IMR-90 (cell line): ENCODE results near the gene SORL1. TPM values are rescaled to one million over a fixed set of nuclear protein-coding genes. Genes with fewer than 3 reads are reported as not detected.

Experiments
- ATAC-seq: fragments of 200-7000 bp; cut with Tn5 transposase; 2 replicates; pipeline ENCODE4 v1.9.1; 2020; ENCODE audit warnings: low read depth, mild to moderate bottlenecking, moderate library complexity
- BruUV-seq: library from RNA; stranded (reverse); fragments of 400-500 nt; replicated peaks from 2 replicates; lab custom pipeline; 2021; lab: Mats Ljungman, UMichigan
- CTCF ChIA-PET: fragments of 300-600 bp; formaldehyde crosslinking; extraction: SDS; loops from one replicate; lab custom pipeline; 2021; ENCODE audit warnings: antibody characterized with exemption; lab: Yijun Ruan, JAX
- POLR2A ChIA-PET: fragments of 300-600 bp; sonication (Branson Sonifier 250); formaldehyde crosslinking; loops from one replicate; lab custom pipeline; 2022; ENCODE audit warnings: antibody characterized with exemption; ENCODE audit not compliant: unreplicated experiment; lab: Charles Lee
- DNase-seq: peaks from one replicate; pipeline ENCODE4 v3.0.0; 2013
- H2AFZ ChIP-seq: replicated peaks from 2 replicates; pipeline ENCODE3; 2013; ENCODE audit warnings: low read length, mild to moderate bottlenecking; ENCODE audit not compliant: poor library complexity
- H2AK5ac ChIP-seq: 2 replicates; pipeline ENCODE4 v1.6.1; 2013; ENCODE audit warnings: low read depth, low read length, inconsistent platforms
- H2AK9ac ChIP-seq: replicated peaks from 2 replicates; pipeline ENCODE3; 2013; ENCODE audit warnings: mild to moderate bottlenecking, low read depth, low read length, moderate library complexity; ENCODE audit not compliant: poor library complexity
- H2BK120ac ChIP-seq: 2 replicates; pipeline ENCODE4 v1.6.1; 2013; ENCODE audit warnings: low read depth, low read length, inconsistent platforms
- H2BK15ac ChIP-seq: 3 replicates; pipeline ENCODE4 v1.6.1; 2013; ENCODE audit warnings: low read depth, low read length, inconsistent platforms
- H2BK20ac ChIP-seq: 2 replicates; pipeline ENCODE4 v1.6.1; 2013; ENCODE audit warnings: low read depth, mild to moderate bottlenecking, inconsistent platforms, low read length, moderate library complexity
- H2BK5ac ChIP-seq: 2 replicates; pipeline ENCODE4 v1.6.1; 2013; ENCODE audit warnings: mild to moderate bottlenecking, low read depth, low read length, inconsistent platforms; ENCODE audit not compliant: poor library complexity, severe bottlenecking
- H3K14ac ChIP-seq: replicated peaks from 2 replicates; pipeline ENCODE4 v1.6.1; 2013; ENCODE audit warnings: low read depth, low read length, inconsistent platforms
- H3K18ac ChIP-seq: 2 replicates; pipeline ENCODE4 v1.6.1; 2013; ENCODE audit warnings: low read depth, low read length, control low read depth
- H3K23ac ChIP-seq: 2 replicates; pipeline ENCODE4 v1.6.1; 2013; ENCODE audit warnings: low read depth, low read length, inconsistent platforms
- H3K27ac ChIP-seq: 2 replicates; pipeline ENCODE4 v1.5.1; 2013; ENCODE audit warnings: mild to moderate bottlenecking, control low read depth, low read length; ENCODE audit not compliant: insufficient read depth
- H3K27me3 ChIP-seq: 2 replicates; pipeline ENCODE4 v1.6.1; 2013; ENCODE audit warnings: low read length; ENCODE audit not compliant: control insufficient read depth, insufficient read depth
- H3K36me3 ChIP-seq: 2 replicates; pipeline ENCODE4 v1.6.1; 2013; ENCODE audit warnings: low read length, mixed read lengths; ENCODE audit not compliant: control insufficient read depth, insufficient read depth
- H3K4ac ChIP-seq: 2 replicates; pipeline ENCODE4 v1.6.1; 2013; ENCODE audit warnings: low read depth, low read length, inconsistent platforms
- H3K4me1 ChIP-seq: 2 replicates; pipeline ENCODE4 v1.6.1; 2013; ENCODE audit warnings: low read length, mixed read lengths; ENCODE audit not compliant: control insufficient read depth, insufficient read depth
- H3K4me2 ChIP-seq: 2 replicates; pipeline ENCODE4 v1.6.1; 2013; ENCODE audit warnings: low read depth, mild to moderate bottlenecking, control low read depth, low read length, moderate library complexity
- H3K4me3 ChIP-seq: 2 replicates; pipeline ENCODE4 v1.5.1; 2013; ENCODE audit warnings: low read depth, mild to moderate bottlenecking, control low read depth, low read length, moderate library complexity; ENCODE audit not compliant: insufficient read depth
- H3K56ac ChIP-seq: 2 replicates; pipeline ENCODE4 v1.6.1; 2013; ENCODE audit warnings: low read length, inconsistent platforms; ENCODE audit not compliant: insufficient read depth; ENCODE audit errors: extremely low read depth
- H3K79me1 ChIP-seq, 2 experiments: 2 replicates each; pipeline ENCODE4 v1.6.1; 2013; ENCODE audit warnings: low read length in 2 of 2, inconsistent platforms in 1 of 2, low read depth in 1 of 2
- H3K9ac ChIP-seq: 2 replicates; pipeline ENCODE4 v1.6.1; 2013; ENCODE audit warnings: low read depth, low read length, control low read depth
- H3K9me1 ChIP-seq: 2 replicates; pipeline ENCODE4 v1.6.1; 2013; ENCODE audit warnings: low read length, inconsistent platforms; ENCODE audit not compliant: insufficient read depth
- H3K9me3 ChIP-seq: 2 replicates; pipeline ENCODE4 v1.6.1; 2013; ENCODE audit warnings: low read length; ENCODE audit not compliant: control insufficient read depth, insufficient read depth
- H4K20me1 ChIP-seq: 2 replicates; pipeline ENCODE4 v1.6.1; 2013; ENCODE audit warnings: low read length, inconsistent platforms; ENCODE audit not compliant: insufficient read depth
- H4K5ac ChIP-seq: 2 replicates; pipeline ENCODE4 v1.6.1; 2013; ENCODE audit warnings: mild to moderate bottlenecking, low read depth, low read length, control low read depth
- H4K8ac ChIP-seq, 2 experiments: 2 replicates each; pipeline ENCODE4 v1.6.1; 2013; ENCODE audit warnings: low read depth in 2 of 2, low read length in 2 of 2, control low read depth in 1 of 2, inconsistent platforms in 1 of 2
- H4K91ac ChIP-seq: 2 replicates; pipeline ENCODE4 v1.6.1; 2013; ENCODE audit warnings: low read depth, low read length, inconsistent platforms; ENCODE audit not compliant: insufficient read depth
- BHLHE40 ChIP-seq: fragments of 150-350 bp; IDR thresholded peaks from 2 replicates; pipeline ENCODE4 v1.6.1; 2016; ENCODE audit warnings: mild to moderate bottlenecking, low read depth, low read length
- CEBPB ChIP-seq: IDR thresholded peaks from 2 replicates; pipeline ENCODE4 v1.6.1; 2012; ENCODE audit warnings: low read depth, low read length, improper control_type of control experiment
- CHD1 ChIP-seq: IDR thresholded peaks from 2 replicates; pipeline ENCODE4 v1.6.1; 2012; ENCODE audit warnings: low read depth, low read length, improper control_type of control experiment
- CTCF ChIP-seq: conservative IDR thresholded peaks from 2 replicates; pipeline ENCODE4 v1.5.1; 2012; ENCODE audit warnings: mild to moderate bottlenecking, low read depth, low read length, improper control_type of control experiment
- FOS ChIP-seq: fragments of 150-350 bp; IDR thresholded peaks from 2 replicates; pipeline ENCODE4 v1.6.1; 2016; ENCODE audit warnings: low read depth, low read length
- MAFK ChIP-seq: IDR thresholded peaks from 2 replicates; pipeline ENCODE4 v1.6.1; 2012; ENCODE audit warnings: low read depth, low read length, improper control_type of control experiment
- MAZ ChIP-seq: IDR thresholded peaks from 2 replicates; pipeline ENCODE4 v1.6.1; 2012; ENCODE audit warnings: low read depth, mild to moderate bottlenecking, low read length, improper control_type of control experiment, moderate library complexity, borderline replicate concordance
- NFE2L2 ChIP-seq: fragments of 150-350 bp; IDR thresholded peaks from 2 replicates; pipeline ENCODE4 v1.6.1; 2016; ENCODE audit warnings: low read depth, mild to moderate bottlenecking, low read length
- POLR2A ChIP-seq: IDR thresholded peaks from 2 replicates; pipeline ENCODE4 v1.6.1; 2012; ENCODE audit warnings: mild to moderate bottlenecking, low read depth, low read length
- RAD21 ChIP-seq: IDR thresholded peaks from 2 replicates; pipeline ENCODE4 v1.6.1; 2012; ENCODE audit warnings: low read length, improper control_type of control experiment
- RCOR1 ChIP-seq: IDR thresholded peaks from 2 replicates; pipeline ENCODE4 v1.6.1; 2012; ENCODE audit warnings: mild to moderate bottlenecking, low read length, improper control_type of control experiment; ENCODE audit not compliant: insufficient replicate concordance
- RFX5 ChIP-seq: IDR thresholded peaks from 2 replicates; pipeline ENCODE4 v1.8.0; 2012; ENCODE audit warnings: low read depth, mild to moderate bottlenecking, low read length, moderate library complexity
- SMC3 ChIP-seq: fragments of 150-350 bp; IDR thresholded peaks from 2 replicates; pipeline ENCODE4 v1.6.1; 2016; ENCODE audit warnings: low read depth, mild to moderate bottlenecking, antibody characterized with exemption, low read length, moderate library complexity
- WGBS, 2 experiments: methylation state at CpG; one replicate each; pipeline versions ENCODE4 v1.1.5 to v1.1.7; 2013; ENCODE audit warnings: missing lambda C conversion rate in 2 of 2; ENCODE audit not compliant: insufficient read length in 1 of 2; ENCODE audit errors: extremely low coverage in 2 of 2; 5-methylcytosine and 5-hydroxymethylcytosine counted together
- dilution Hi-C: fragments of 300-500 bp; cut with HindIII; formaldehyde crosslinking; loops from one replicate; pipeline ENCODE4 v1.14.3; 2018; ENCODE audit warnings: low sequenced_read_pairs; ENCODE audit not compliant: unreplicated experiment
- in situ Hi-C: fragments of 300-500 bp; cut with MboI; formaldehyde crosslinking; loops from 3 replicates; pipeline ENCODE4 v1.14.3; 2019; ENCODE audit warnings: low sequenced_read_pairs, inconsistent platforms, mixed read lengths
- intact Hi-C: fragments of 100-400 bp; cut with micrococcal nuclease; formaldehyde crosslinking; loops from 2 replicates; pipeline ENCODE4 v1.10.0; 2022
- polyA plus RNA-seq, 3 experiments: library from polyadenylated mRNA; depleted of rRNA; stranded (reverse); fragments of >200 nt; gene quantifications; 2 replicates each; pipeline ENCODE4 v1.2.3, GENCODE V29; 2012; ENCODE audit warnings: low replicate concordance in 1 of 3
- total RNA-seq: library from RNA; depleted of rRNA; stranded (reverse); fragments of >200 nt; gene quantifications from 2 replicates; pipeline ENCODE4 v1.2.3, GENCODE V29; 2012
- TF ChIP-seq, protein P1 (sequence below): fragments of 150-350 bp; IDR thresholded peaks from 2 replicates; pipeline ENCODE4 v1.6.1; 2017; ENCODE audit warnings: mild to moderate bottlenecking, antibody characterized with exemption, low read length, low read depth
- TF ChIP-seq, protein P2 (sequence below): fragments of 150-350 bp; IDR thresholded peaks from 2 replicates; pipeline ENCODE4 v1.6.1; 2016; ENCODE audit warnings: low read depth, mild to moderate bottlenecking, low read length, moderate library complexity, borderline replicate concordance

Gene SORL1
- total and polyA plus RNA-seq, 2 of the 4 experiments (the other 2 are of a cell fraction) = 1.0 to 2.0 TPM

- H2BK15ac ChIP-seq = no peak overlapping the region
- H2AFZ ChIP-seq = no peak overlapping the region
- H2BK120ac ChIP-seq = no peak overlapping the region
- dilution Hi-C loops = no loop called here
- no TSS peak for BruUV-seq
- no peak overlapping the region for H4K5ac ChIP-seq
- no peak overlapping the region for H2AK5ac ChIP-seq
- H3K27me3 ChIP-seq = peaks cover 3% of the 10 kb centered on the region; the same call in 1 of the 2 replicates
- intact Hi-C loops = no loop called here
- H3K4me2 ChIP-seq = no peak overlapping the region
- no peak overlapping the region for H3K18ac ChIP-seq
- ATAC-seq (no peak), DNase-seq (no peak)
- no peak overlapping the region for H3K23ac ChIP-seq
- H3K9me3 ChIP-seq = no peaks in the 10 kb centered on the region
- H3K4me3 ChIP-seq = no peak overlapping the region
- in situ Hi-C loops = no loop called here
- ChIA-PET POLR2A (no interaction called here), CTCF (no interaction called here)
- peaks cover 4% of the 10 kb centered on the region; the same call in 1 of the 2 replicates for H3K4me1 ChIP-seq
- H3K9me1 ChIP-seq = no peaks in the 10 kb centered on the region
- H3K14ac ChIP-seq = no peak overlapping the region
- no peak overlapping the region for H3K27ac ChIP-seq
- no peaks in the 10 kb centered on the region for H3K79me1 ChIP-seq
- no peak overlapping the region for H2BK20ac ChIP-seq
- H2BK5ac ChIP-seq = no peak overlapping the region
- no peak overlapping the region for H4K91ac ChIP-seq
- no peak overlapping the region for H2AK9ac ChIP-seq
- H3K9ac ChIP-seq = no peak overlapping the region
- H3K36me3 ChIP-seq = 0 out of 2 replicates have a peak, but pooled peaks cover 1% of the 10 kb centered on the region
- H4K8ac ChIP-seq = no peak overlapping the region
- H3K56ac ChIP-seq = no peak overlapping the region
- WGBS, 2 experiments = 70% methylated on average over 2 of the region's 5 CpGs; no CpG with 5 or more reads in 1 of the 2 experiments
- H3K4ac ChIP-seq = no peak overlapping the region
- H4K20me1 ChIP-seq = no peaks in the 10 kb centered on the region
- TF ChIP-seq SMC3 = no peak
- no peak for TF ChIP-seq BHLHE40
- no peak for TF ChIP-seq CHD1
- TF ChIP-seq RCOR1 = no peak
- no peak for TF ChIP-seq POLR2A
- TF ChIP-seq, protein P1, sequence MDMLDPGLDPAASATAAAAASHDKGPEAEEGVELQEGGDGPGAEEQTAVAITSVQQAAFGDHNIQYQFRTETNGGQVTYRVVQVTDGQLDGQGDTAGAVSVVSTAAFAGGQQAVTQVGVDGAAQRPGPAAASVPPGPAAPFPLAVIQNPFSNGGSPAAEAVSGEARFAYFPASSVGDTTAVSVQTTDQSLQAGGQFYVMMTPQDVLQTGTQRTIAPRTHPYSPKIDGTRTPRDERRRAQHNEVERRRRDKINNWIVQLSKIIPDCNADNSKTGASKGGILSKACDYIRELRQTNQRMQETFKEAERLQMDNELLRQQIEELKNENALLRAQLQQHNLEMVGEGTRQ = no peak
- TF ChIP-seq CTCF = no peak
- no peak for TF ChIP-seq CEBPB
- TF ChIP-seq MAFK = no peak
- TF ChIP-seq MAZ = no peak
- TF ChIP-seq NFE2L2 = no peak
- TF ChIP-seq RFX5 = no peak
- TF ChIP-seq RAD21 = no peak
- TF ChIP-seq, protein P2, sequence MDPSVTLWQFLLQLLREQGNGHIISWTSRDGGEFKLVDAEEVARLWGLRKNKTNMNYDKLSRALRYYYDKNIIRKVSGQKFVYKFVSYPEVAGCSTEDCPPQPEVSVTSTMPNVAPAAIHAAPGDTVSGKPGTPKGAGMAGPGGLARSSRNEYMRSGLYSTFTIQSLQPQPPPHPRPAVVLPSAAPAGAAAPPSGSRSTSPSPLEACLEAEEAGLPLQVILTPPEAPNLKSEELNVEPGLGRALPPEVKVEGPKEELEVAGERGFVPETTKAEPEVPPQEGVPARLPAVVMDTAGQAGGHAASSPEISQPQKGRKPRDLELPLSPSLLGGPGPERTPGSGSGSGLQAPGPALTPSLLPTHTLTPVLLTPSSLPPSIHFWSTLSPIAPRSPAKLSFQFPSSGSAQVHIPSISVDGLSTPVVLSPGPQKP = no peak
- no peak for TF ChIP-seq FOS
These were observed 45.3 kb downstream of the SORL1 start for GRCh38 chr11:121497176-121497998.
